OCI-LY7 (cell line): Measurements from ENCODE around the gene ACAP1. TPM values are rescaled to one million over a fixed set of nuclear protein-coding genes. Genes with fewer than 3 reads are reported as not detected.

ENCODE experiments used
- BruUV-seq: library from RNA; stranded (reverse); fragments of 400-500 nt; replicated peaks from 2 replicates; lab custom pipeline; 2021; lab: Mats Ljungman, UMichigan
- CTCF ChIA-PET: fragments of 300-600 bp; sonication (Branson Sonifier 250); formaldehyde crosslinking; loops from one replicate; lab custom pipeline; 2022; ENCODE audit warnings: antibody characterized with exemption; ENCODE audit not compliant: unreplicated experiment; lab: Charles Lee
- POLR2A ChIA-PET: fragments of 300-600 bp; sonication (Branson Sonifier 250); formaldehyde crosslinking; loops from one replicate; lab custom pipeline; 2022; ENCODE audit warnings: antibody characterized with exemption; lab: Charles Lee
- DNase-seq: peaks from one replicate; pipeline ENCODE4 v3.0.0-alpha.2; 2015; ENCODE audit warnings: low spot score
- H2AFZ ChIP-seq: fragments of 200-600 bp; sonication (generic), shearing (Covaris generic); 2 replicates; pipeline ENCODE4 v1.6.1; 2014; ENCODE audit warnings: mild to moderate bottlenecking, antibody characterized with exemption, low read length, moderate library complexity
- H3K27ac ChIP-seq: fragments of 200-600 bp; sonication (generic); 2 replicates; pipeline ENCODE4 v1.5.1; 2014; ENCODE audit warnings: mixed run types, low read depth, mild to moderate bottlenecking, moderate library complexity, low read length, inconsistent platforms; ENCODE audit not compliant: poor library complexity, severe bottlenecking
- H3K36me3 ChIP-seq: fragments of 200-600 bp; sonication (generic); 2 replicates; pipeline ENCODE4 v1.6.1; 2014; ENCODE audit warnings: mild to moderate bottlenecking, antibody characterized with exemption, low read length, moderate library complexity, mixed read lengths; ENCODE audit not compliant: insufficient read depth
- H3K4me1 ChIP-seq: fragments of 200-600 bp; sonication (generic); 2 replicates; pipeline ENCODE4 v1.5.1; 2014; ENCODE audit warnings: mild to moderate bottlenecking, low read length; ENCODE audit not compliant: insufficient read depth, poor library complexity, severe bottlenecking
- H3K4me2 ChIP-seq: fragments of 200-600 bp; sonication (generic); 2 replicates; pipeline ENCODE4 v1.6.1; 2014; ENCODE audit warnings: mild to moderate bottlenecking, low read length
- H3K4me3 ChIP-seq: fragments of 200-600 bp; sonication (generic); 2 replicates; pipeline ENCODE4 v1.5.1; 2014; ENCODE audit warnings: mild to moderate bottlenecking, low read depth, low read length; ENCODE audit not compliant: poor library complexity, severe bottlenecking
- H3K79me2 ChIP-seq: fragments of 200-600 bp; sonication (generic); 2 replicates; pipeline ENCODE4 v1.6.1; 2016; ENCODE audit warnings: low read depth, mild to moderate bottlenecking, low read length, moderate library complexity, mixed read lengths; ENCODE audit not compliant: insufficient read depth
- H3K9me2 ChIP-seq: fragments of 200-600 bp; sonication (generic); 2 replicates; pipeline ENCODE4 v1.6.1; 2016; ENCODE audit warnings: mild to moderate bottlenecking, low read length, mixed read lengths; ENCODE audit not compliant: insufficient read depth
- H3K9me3 ChIP-seq: fragments of 200-600 bp; sonication (generic); 2 replicates; pipeline ENCODE4 v1.6.1; 2014; ENCODE audit warnings: mild to moderate bottlenecking, mixed run types, low read length, mixed read lengths
- H4K20me1 ChIP-seq: fragments of 200-600 bp; sonication (generic); 2 replicates; pipeline ENCODE4 v1.6.1; 2014; ENCODE audit warnings: mild to moderate bottlenecking, antibody characterized with exemption, low read length, moderate library complexity, mixed read lengths; ENCODE audit not compliant: insufficient read depth
- CTCF ChIP-seq: fragments of 200-600 bp; sonication (generic); conservative IDR thresholded peaks from 2 replicates; pipeline ENCODE4 v1.5.1; 2014; ENCODE audit warnings: mild to moderate bottlenecking, antibody characterized with exemption, low read length, moderate library complexity, mixed read lengths
- EZH2phosphoT487 ChIP-seq: fragments of 200-600 bp; sonication (generic); IDR thresholded peaks from 2 replicates; pipeline ENCODE4 v1.6.1; 2018; ENCODE audit warnings: low read depth, borderline replicate concordance, mild to moderate bottlenecking, mixed run types, antibody characterized with exemption, low read length, moderate library complexity, mixed read lengths
- intact Hi-C: fragments of 100-400 bp; cut with micrococcal nuclease; formaldehyde crosslinking; loops from one replicate; pipeline ENCODE4 v1.10.0; 2022; ENCODE audit not compliant: unreplicated experiment
- total RNA-seq, 2 experiments: library from RNA; depleted of rRNA in 1 of 2; stranded (reverse); fragments of >200 nt in 1 of 2; shearing (Covaris generic) in 1 of 2; gene quantifications; 2 replicates each; pipeline ENCODE4 v1.2.3, GENCODE V29; 2014 to 2022

Gene ACAP1
- total RNA-seq, 2 experiments from 2014 or later: 117 to 259 TPM

GRCh38 chr17:7379134-7379533, 42.8 kb downstream of the ACAP1 start:
- Histone ChIP-seq H3K79me2 (no peaks in the 10 kb centered on the region), H3K4me3 (no peak overlapping the region), H3K27ac (no peak overlapping the region), H3K4me2 (no peak overlapping the region), H3K4me1 (peaks cover 4% of the 10 kb centered on the region), H3K36me3 (no peaks in the 10 kb centered on the region), H3K9me3 (0 out of 2 replicates have a peak, but pooled peaks cover 6% of the 10 kb centered on the region), H2AFZ (no peak overlapping the region), H3K9me2 (no peaks in the 10 kb centered on the region), H4K20me1 (no peaks in the 10 kb centered on the region)
- intact Hi-C loops: no loop called here
- TF ChIP-seq CTCF: no peak
- TF ChIP-seq EZH2phosphoT487: no peak
- no TSS peak for BruUV-seq
- DNase-seq: no peak
- CTCF ChIA-PET: no interaction called here
- POLR2A ChIA-PET: no interaction called here

- POLR2A ChIA-PET: no interaction called here
- no TSS peak for BruUV-seq
- intact Hi-C loops: no loop called here
Measured at GRCh38 chr17:7380321-7380720, 44.0 kb downstream of the ACAP1 start.

More at GRCh38 chr17:7380321-7380720, 44.0 kb downstream of the ACAP1 start:
- peaks cover 11% of the 10 kb centered on the region for H3K4me1 ChIP-seq
- no peaks in the 10 kb centered on the region for H4K20me1 ChIP-seq
- H3K79me2 ChIP-seq: no peaks in the 10 kb centered on the region
- H3K4me3 ChIP-seq: no peak overlapping the region
- H3K9me2 ChIP-seq: no peaks in the 10 kb centered on the region
- 0 out of 2 replicates have a peak, but pooled peaks cover 6% of the 10 kb centered on the region for H3K9me3 ChIP-seq
- no peaks in the 10 kb centered on the region for H3K36me3 ChIP-seq
- DNase-seq: no peak
- no peak overlapping the region for H3K4me2 ChIP-seq
- no peak for TF ChIP-seq EZH2phosphoT487
- no peak for TF ChIP-seq CTCF
- H2AFZ ChIP-seq: no peak overlapping the region
- CTCF ChIA-PET: no interaction called here
- no peak overlapping the region for H3K27ac ChIP-seq
